Lung (tissue), 12 donors: ENCODE measurements around the gene ANO8. TPM values are rescaled to one million over a fixed set of nuclear protein-coding genes. Genes with fewer than 3 reads are reported as not detected.
"Not testable (repeated sequence)": the region's sequence is repeated elsewhere in the genome, so short reads cannot be mapped to it uniquely, and the experiment has no call there.

Experiments used
- ATAC-seq: fragments of 200-7000 bp; cut with Tn5 transposase; one replicate; pipeline ENCODE4 v1.9.1; 2020; ENCODE audit warnings: moderate number of reproducible peaks; ENCODE audit not compliant: insufficient read depth, low FRiP score
- DNase-seq, 3 donors: peaks; one replicate each; pipeline ENCODE4 v3.0.0-alpha.2; 2013 to 2017
- H3K27ac ChIP-seq, 2 donors: one replicate each; pipeline ENCODE4 v1.5.1; 2013; ENCODE audit warnings: mild to moderate bottlenecking in 2 of 2, moderate library complexity in 2 of 2, control low read depth in 1 of 2, inconsistent platforms in 1 of 2, low read depth in 1 of 2, low read length in 1 of 2
- H3K27me3 ChIP-seq, 3 donors: one replicate each; pipeline ENCODE4 v1.5.1; 2013; ENCODE audit warnings: low read length in 2 of 3; ENCODE audit not compliant: control insufficient read depth in 3 of 3, insufficient read depth in 3 of 3
- H3K36me3 ChIP-seq, 4 donors: one replicate each; pipeline ENCODE4 v1.5.1; 2013; ENCODE audit warnings: low read length in 4 of 4, mild to moderate bottlenecking in 1 of 4, moderate library complexity in 1 of 4; ENCODE audit not compliant: control insufficient read depth in 4 of 4, insufficient read depth in 4 of 4
- H3K4me1 ChIP-seq, 5 donors: one replicate each; pipeline ENCODE4 v1.5.1; 2013; ENCODE audit warnings: low read length in 5 of 5, mild to moderate bottlenecking in 2 of 5, moderate library complexity in 1 of 5; ENCODE audit not compliant: control insufficient read depth in 5 of 5, insufficient read depth in 5 of 5
- H3K4me3 ChIP-seq: one replicate; pipeline ENCODE4 v1.5.1; 2013; ENCODE audit warnings: mild to moderate bottlenecking, control low read depth, moderate library complexity
- H3K9ac ChIP-seq, 2 donors: one replicate each; pipeline ENCODE4 v1.5.1; 2013; ENCODE audit warnings: low read length in 2 of 2, control low read depth in 1 of 2; ENCODE audit not compliant: insufficient read depth in 1 of 2
- H3K9me3 ChIP-seq, 4 donors: one replicate each; pipeline ENCODE4 v1.5.1; 2013; ENCODE audit warnings: low read length in 3 of 4, mild to moderate bottlenecking in 1 of 4, moderate library complexity in 1 of 4; ENCODE audit not compliant: control insufficient read depth in 4 of 4, insufficient read depth in 3 of 4
- CTCF ChIP-seq: IDR thresholded peaks from 2 replicates; pipeline ENCODE4 v1.5.1; 2012; ENCODE audit warnings: mild to moderate bottlenecking; ENCODE audit errors: control extremely low read depth, extremely low read depth
- WGBS, 2 donors: extraction: QIAGEN DNeasy Blood & Tissue Kit; methylation state at CpG; one replicate each; pipeline ENCODE4 v1.1.7; 2013; 5-methylcytosine and 5-hydroxymethylcytosine counted together
- polyA plus RNA-seq, 2 donors: library from polyadenylated mRNA; stranded (reverse); fragments of 200-250 nt; gene quantifications; one replicate each; pipeline ENCODE4 v1.2.1, GENCODE V29; 2013
- total RNA-seq, 2 donors: library from RNA; depleted of rRNA in 1 of 2; stranded (reverse); fragments of >200 nt in 1 of 2; gene quantifications; one replicate each; pipeline ENCODE4 v1.2.1, GENCODE V29; 2014 to 2021
- donor health status: control.
- donor health status: control.
- donor health status: Bipolar disorder and iron deficiency.
- donor health status: healthy.
- donor health status: DM: yes; HTN: yes; CAD: no.

The ANO8 gene
- total and polyA plus RNA-seq, 4 donors: 7.1 to 22.5 (median 8.0) TPM

DNA sequence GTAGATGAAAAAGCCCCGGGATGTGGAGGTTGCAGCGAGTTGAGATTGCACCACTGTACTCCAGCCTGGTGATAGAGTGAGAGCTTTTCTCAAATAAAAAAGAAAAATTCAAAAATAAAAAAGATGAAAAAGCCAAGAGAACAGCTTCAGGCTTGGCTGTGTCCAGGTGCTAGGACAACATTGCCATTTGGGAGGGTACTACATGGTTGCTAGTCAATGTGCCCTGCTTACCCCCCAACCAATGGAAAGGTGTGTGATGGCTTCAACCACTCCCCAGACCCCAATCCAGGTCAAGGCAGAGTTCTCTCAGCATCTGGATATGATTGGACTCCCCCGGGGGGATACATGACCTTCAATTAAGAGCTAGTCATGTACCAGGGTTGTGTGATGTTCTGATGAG is 55.2 kb downstream of the ANO8 start:
- H3K9me3 ChIP-seq: no peaks in the 10 kb centered on the region
- WGBS, 2 donors: 66 to 96% methylated on average over 3 of the region's 3 CpGs
- no peak for ATAC-seq
- peaks cover 0 to 3% (median 0%) of the 10 kb centered on the region in 3 donors for H3K27me3 ChIP-seq
- H3K4me1 ChIP-seq: peaks cover 0 to 8% (median 0%) of the 10 kb centered on the region in 5 donors
- no peak for DNase-seq
- TF ChIP-seq CTCF: no peak
- peaks cover 3 to 21% (median 21%) of the 10 kb centered on the region in 4 donors for H3K36me3 ChIP-seq
- H3K9ac ChIP-seq: no peak overlapping the region
- no peak overlapping the region for H3K4me3 ChIP-seq
- H3K27ac ChIP-seq: no peak overlapping the region

- no peaks in the 10 kb centered on the region for H3K27me3 ChIP-seq
- no peak for TF ChIP-seq CTCF
- peaks cover 8 to 37% (median 34%) of the 10 kb centered on the region in 4 donors for H3K36me3 ChIP-seq
- ATAC-seq (no peak), DNase-seq (no peak)
- 93% methylated on average over 19 of the region's 19 CpGs for WGBS, 2 donors
- no peaks in the 10 kb centered on the region for H3K9me3 ChIP-seq
- H3K27ac ChIP-seq: no peak overlapping the region
- H3K9ac ChIP-seq: no peak overlapping the region
- no peaks in the 10 kb centered on the region for H3K4me1 ChIP-seq
- no peak overlapping the region for H3K4me3 ChIP-seq
These were observed 59.0 kb downstream of the ANO8 start for GRCh38 chr19:17275441-17276175.

DNA sequence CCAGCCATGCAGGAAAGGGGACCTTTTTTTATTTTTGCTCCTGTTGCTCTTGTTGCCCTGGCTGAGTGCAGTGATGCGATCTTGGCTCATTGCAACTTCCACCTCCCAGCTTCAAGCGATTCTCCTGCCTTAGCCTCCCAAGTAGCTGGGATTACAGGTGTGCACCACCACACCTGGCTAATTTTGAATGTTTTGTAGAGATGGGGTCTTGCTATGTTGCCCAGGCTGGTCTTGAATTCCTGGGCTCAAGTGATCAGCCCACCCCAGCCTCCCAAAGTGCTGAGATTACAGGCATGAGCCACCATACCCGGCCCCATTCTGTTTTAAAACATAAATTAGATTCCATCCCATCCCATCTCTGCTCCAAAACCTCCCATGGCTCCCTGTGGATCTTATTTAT is 59.8 kb downstream of the ANO8 start:
- H3K4me1 ChIP-seq, H3K27me3 ChIP-seq, DNase-seq, H3K9ac ChIP-seq, H3K9me3 ChIP-seq, H3K4me3 ChIP-seq, H3K27ac ChIP-seq, ATAC-seq: not testable (repeated sequence)
- WGBS, 2 donors: 98% methylated on average over 3 of the region's 3 CpGs
- peaks cover 8 to 39% (median 37%) of the 10 kb centered on the region in 4 donors for H3K36me3 ChIP-seq

Other genes starting within 250 kb of the ANO8 start
- gene USE1, start 119.5 kb downstream of the ANO8 start, total RNA-seq: 10 to 100 TPM; 22.0 to 33.5 TPM
- gene USE1, start 119.5 kb downstream of the ANO8 start, polyA plus RNA-seq: 10 to 100 TPM; 36.2 to 60.1 TPM
- 10 to 100 TPM in 1 of 2 donors, 1 to 10 TPM in 1; 9.1 to 39.5 TPM for gene OCEL1, start 108.6 kb downstream of the ANO8 start, total RNA-seq
- gene OCEL1, start 108.6 kb downstream of the ANO8 start, polyA plus RNA-seq: 10 to 100 TPM; 19.4 to 31.1 TPM
- gene NR2F6, start 88.9 kb downstream of the ANO8 start, total RNA-seq: 10 to 100 TPM; 26.1 to 65.5 TPM
- gene NR2F6, start 88.9 kb downstream of the ANO8 start, polyA plus RNA-seq: 10 to 100 TPM; 26.8 to 28.0 TPM
- 10 to 100 TPM; 11.8 to 12.3 TPM for gene USHBP1, start 70.1 kb downstream of the ANO8 start, total RNA-seq
- 10 to 100 TPM in 1 of 2 donors, 1 to 10 TPM in 1; 6.2 to 11.4 TPM for gene USHBP1, start 70.1 kb downstream of the ANO8 start, polyA plus RNA-seq
- gene BABAM1, start 67.4 kb downstream of the ANO8 start, total RNA-seq: 10 to 100 TPM; 52.4 to 75.1 TPM
- 10 to 100 TPM; 61.8 to 65.1 TPM for gene BABAM1, start 67.4 kb downstream of the ANO8 start, polyA plus RNA-seq
- gene ANKLE1, start 53.0 kb downstream of the ANO8 start, total RNA-seq: 1 to 10 TPM in 1 of 2 donors, under 1 TPM in 1; 0.95 to 1.6 TPM
- gene ANKLE1, start 53.0 kb downstream of the ANO8 start, polyA plus RNA-seq: 1 to 10 TPM in 1 of 2 donors, under 1 TPM in 1; 0.43 to 1.1 TPM
- 10 to 100 TPM; 12.8 to 23.0 TPM for gene ABHD8, start 31.4 kb downstream of the ANO8 start, total RNA-seq
- 10 to 100 TPM; 14.9 to 15.4 TPM for gene ABHD8, start 31.4 kb downstream of the ANO8 start, polyA plus RNA-seq
- 10 to 100 TPM; 22.3 to 85.7 TPM for gene MRPL34, start 29.0 kb downstream of the ANO8 start, total RNA-seq
- gene MRPL34, start 29.0 kb downstream of the ANO8 start, polyA plus RNA-seq: 100 to 1,000 TPM; 101 to 137 TPM
- 10 to 100 TPM; 16.1 to 40.7 TPM for gene DDA1, start 25.3 kb downstream of the ANO8 start, total RNA-seq
- gene DDA1, start 25.3 kb downstream of the ANO8 start, polyA plus RNA-seq: 10 to 100 TPM; 60.2 to 66.5 TPM
- gene GTPBP3, start 2.7 kb upstream of the ANO8 start, total RNA-seq: 10 to 100 TPM; 22.2 to 24.1 TPM
- 10 to 100 TPM; 13.3 to 14.2 TPM for gene GTPBP3, start 2.7 kb upstream of the ANO8 start, polyA plus RNA-seq
- 10 to 100 TPM in 1 of 2 donors, 1 to 10 TPM in 1; 6.4 to 29.1 TPM for gene PLVAP, start 42.5 kb upstream of the ANO8 start, total RNA-seq
- gene PLVAP, start 42.5 kb upstream of the ANO8 start, polyA plus RNA-seq: 10 to 100 TPM; 22.6 to 55.0 TPM
- gene CCDC194, start 59.3 kb upstream of the ANO8 start, total RNA-seq: under 1 TPM in 1 of 2 donors, not detected in 1; 0.74 TPM
- under 1 TPM; 0.13 to 0.37 TPM for gene CCDC194, start 59.3 kb upstream of the ANO8 start, polyA plus RNA-seq
- 10 to 100 TPM; 49.8 to 71.3 TPM for gene BST2, start 70.8 kb upstream of the ANO8 start, total RNA-seq
- 100 to 1,000 TPM in 1 of 2 donors, 10 to 100 TPM in 1; 48.2 to 179 TPM for gene BST2, start 70.8 kb upstream of the ANO8 start, polyA plus RNA-seq
- 10 to 100 TPM; 28.5 to 66.9 TPM for gene MVB12A, start 85.2 kb upstream of the ANO8 start, total RNA-seq
- 10 to 100 TPM; 59.6 to 62.1 TPM for gene MVB12A, start 85.2 kb upstream of the ANO8 start, polyA plus RNA-seq
- under 1 TPM; 0.12 to 0.57 TPM for gene TMEM221, start 113.8 kb upstream of the ANO8 start, total RNA-seq
- gene TMEM221, start 113.8 kb upstream of the ANO8 start, polyA plus RNA-seq: under 1 TPM; 0.06 to 0.08 TPM
- gene NXNL1, start 126.1 kb upstream of the ANO8 start, total RNA-seq: not detected
- not detected for gene NXNL1, start 126.1 kb upstream of the ANO8 start, polyA plus RNA-seq
- 10 to 100 TPM; 25.4 to 26.9 TPM for gene SLC27A1, start 135.7 kb upstream of the ANO8 start, total RNA-seq
- gene SLC27A1, start 135.7 kb upstream of the ANO8 start, polyA plus RNA-seq: 10 to 100 TPM; 12.2 to 15.8 TPM
- gene PGLS, start 176.8 kb upstream of the ANO8 start, total RNA-seq: 100 to 1,000 TPM in 1 of 2 donors, 10 to 100 TPM in 1; 63.2 to 109 TPM
- gene PGLS, start 176.8 kb upstream of the ANO8 start, polyA plus RNA-seq: 100 to 1,000 TPM; 107 to 122 TPM
- gene COLGALT1, start 220.8 kb upstream of the ANO8 start, total RNA-seq: 100 to 1,000 TPM in 1 of 2 donors, 10 to 100 TPM in 1; 39.9 to 129 TPM
- gene COLGALT1, start 220.8 kb upstream of the ANO8 start, polyA plus RNA-seq: 100 to 1,000 TPM in 1 of 2 donors, 10 to 100 TPM in 1; 63.3 to 107 TPM